Mesendoderm (in vitro differentiated cells): Measurements from ENCODE around the gene KLC1.

Source experiments
- DNase-seq: peaks from one replicate; pipeline ENCODE4 v3.0.0; 2013
- H2AK5ac ChIP-seq: 2 replicates; pipeline ENCODE4 v1.6.1; 2013; ENCODE audit warnings: low read length, inconsistent platforms
- H2BK120ac ChIP-seq: 2 replicates; pipeline ENCODE4 v1.6.1; 2013; ENCODE audit warnings: low read depth, mild to moderate bottlenecking, low read length, moderate library complexity, mixed read lengths
- H2BK15ac ChIP-seq: replicated peaks from 2 replicates; pipeline ENCODE4 v1.6.1; 2013; ENCODE audit warnings: low read depth, mild to moderate bottlenecking, moderate library complexity
- H2BK5ac ChIP-seq: 2 replicates; pipeline ENCODE4 v1.6.1; 2013; ENCODE audit warnings: low read length, inconsistent platforms
- H3K18ac ChIP-seq: 2 replicates; pipeline ENCODE4 v1.6.1; 2013; ENCODE audit warnings: mild to moderate bottlenecking, low read length, mixed read lengths
- H3K23ac ChIP-seq: one replicate; pipeline ENCODE4 v1.6.1; 2013; ENCODE audit warnings: low read length
- H3K27ac ChIP-seq: 2 replicates; pipeline ENCODE4 v1.5.1; 2013; ENCODE audit warnings: low read depth, mild to moderate bottlenecking, inconsistent platforms, low read length, moderate library complexity
- H3K27me3 ChIP-seq: 2 replicates; pipeline ENCODE4 v1.6.1; 2013; ENCODE audit warnings: low read length, control low read depth, mild to moderate bottlenecking, inconsistent platforms; ENCODE audit not compliant: insufficient read depth, poor library complexity
- H3K36me3 ChIP-seq: 2 replicates; pipeline ENCODE4 v1.6.1; 2013; ENCODE audit warnings: low read length, inconsistent platforms; ENCODE audit not compliant: control insufficient read depth, insufficient read depth
- H3K4ac ChIP-seq: one replicate; pipeline ENCODE4 v1.6.1; 2013; ENCODE audit warnings: low read depth, mild to moderate bottlenecking, low read length, moderate library complexity
- H3K4me1 ChIP-seq: 2 replicates; pipeline ENCODE4 v1.6.1; 2013; ENCODE audit warnings: low read depth, low read length, inconsistent platforms; ENCODE audit not compliant: control insufficient read depth
- H3K4me2 ChIP-seq: 2 replicates; pipeline ENCODE4 v1.6.1; 2013; ENCODE audit warnings: low read length
- H3K4me3 ChIP-seq: 2 replicates; pipeline ENCODE4 v1.5.1; 2013; ENCODE audit warnings: mild to moderate bottlenecking, low read length
- H3K56ac ChIP-seq: one replicate; pipeline ENCODE4 v1.6.1; 2013; ENCODE audit warnings: low read length
- H3K79me1 ChIP-seq: 2 replicates; pipeline ENCODE4 v1.6.1; 2013; ENCODE audit warnings: low read length, inconsistent platforms
- H3K79me2 ChIP-seq: 2 replicates; pipeline ENCODE4 v1.6.1; 2013; ENCODE audit warnings: mild to moderate bottlenecking, low read length; ENCODE audit not compliant: control insufficient read depth, insufficient read depth
- H3K9ac ChIP-seq: 2 replicates; pipeline ENCODE4 v1.6.1; 2013; ENCODE audit warnings: low read length, inconsistent platforms
- H4K5ac ChIP-seq: one replicate; pipeline ENCODE4 v1.6.1; 2013; ENCODE audit warnings: low read length
- H4K8ac ChIP-seq: one replicate; pipeline ENCODE4 v1.6.1; 2013; ENCODE audit warnings: low read depth, mild to moderate bottlenecking, control low read depth, low read length, moderate library complexity
- WGBS: extraction: QIAGEN DNeasy Blood & Tissue Kit; methylation state at CpG from one replicate; pipeline ENCODE4 v1.1.7; 2013; ENCODE audit warnings: low lambda C conversion rate, missing lambda C conversion rate; ENCODE audit not compliant: insufficient coverage; ENCODE audit errors: extremely low coverage; 5-methylcytosine and 5-hydroxymethylcytosine counted together

KLC1 gene

GRCh38 chr14:103705118-103705503 lies 76.1 kb downstream of the KLC1 start:
- Histone ChIP-seq H2BK15ac (no peak overlapping the region), H4K8ac (no peak overlapping the region), H3K56ac (no peak overlapping the region), H3K18ac (no peak overlapping the region), H4K5ac (no peak overlapping the region), H3K4ac (no peak overlapping the region), H3K27me3 (no peaks in the 10 kb centered on the region), H3K4me1 (no peaks in the 10 kb centered on the region), H3K79me2 (no peaks in the 10 kb centered on the region), H3K36me3 (peaks cover 11% of the 10 kb centered on the region), H3K9ac (no peak overlapping the region), H2BK120ac (no peak overlapping the region), H3K23ac (no peak overlapping the region), H3K4me2 (no peak overlapping the region), H3K4me3 (no peak overlapping the region), H2AK5ac (no peak overlapping the region), H3K79me1 (no peaks in the 10 kb centered on the region), H3K27ac (no peak overlapping the region), H2BK5ac (no peak overlapping the region)
- DNase-seq = no peak
- no CpG with 5 or more reads among the region's 15 CpGs for WGBS

- H2AK5ac ChIP-seq = no peak overlapping the region
- no peak for DNase-seq
- H3K23ac ChIP-seq = no peak overlapping the region
These were observed 76.7 kb downstream of the KLC1 start for GRCh38 chr14:103705504-103706284.

GRCh38 chr14:103706551-103707328 lies 77.7 kb downstream of the KLC1 start:
- no peak overlapping the region for H4K8ac ChIP-seq
- WGBS = no CpG with 5 or more reads among the region's 41 CpGs
- no peak overlapping the region for H4K5ac ChIP-seq
- H3K4me2 ChIP-seq = no peak overlapping the region
- no peak overlapping the region for H3K23ac ChIP-seq
- H3K9ac ChIP-seq = no peak overlapping the region
- H3K18ac ChIP-seq = no peak overlapping the region
- no peak overlapping the region for H2BK120ac ChIP-seq
- no peaks in the 10 kb centered on the region for H3K79me2 ChIP-seq
- H2BK15ac ChIP-seq = no peak overlapping the region
- no peak overlapping the region for H3K56ac ChIP-seq
- peaks cover 11% of the 10 kb centered on the region for H3K36me3 ChIP-seq
- no peaks in the 10 kb centered on the region for H3K79me1 ChIP-seq
- no peak for DNase-seq
- H3K4ac ChIP-seq = no peak overlapping the region
- H3K4me1 ChIP-seq = peaks cover 3% of the 10 kb centered on the region
- H2BK5ac ChIP-seq = no peak overlapping the region
- H2AK5ac ChIP-seq = no peak overlapping the region
- no peaks in the 10 kb centered on the region for H3K27me3 ChIP-seq
- no peak overlapping the region for H3K27ac ChIP-seq
- H3K4me3 ChIP-seq = no peak overlapping the region

More at GRCh38 chr14:103705504-103706284, 76.7 kb downstream of the KLC1 start:
- Histone ChIP-seq H3K4me1 (no peaks in the 10 kb centered on the region), H3K79me1 (no peaks in the 10 kb centered on the region), H2BK15ac (no peak overlapping the region), H3K18ac (no peak overlapping the region), H3K27ac (no peak overlapping the region), H3K4ac (no peak overlapping the region), H4K5ac (no peak overlapping the region), H3K36me3 (peaks cover 11% of the 10 kb centered on the region), H4K8ac (no peak overlapping the region), H3K4me2 (no peak overlapping the region), H3K27me3 (no peaks in the 10 kb centered on the region), H2BK120ac (no peak overlapping the region), H2BK5ac (no peak overlapping the region), H3K79me2 (no peaks in the 10 kb centered on the region), H3K9ac (no peak overlapping the region), H3K4me3 (no peak overlapping the region), H3K56ac (no peak overlapping the region)
- WGBS = no CpG with 5 or more reads among the region's 28 CpGs

- H3K23ac ChIP-seq = no peak overlapping the region
- no peak overlapping the region for H4K8ac ChIP-seq
- H3K4ac ChIP-seq = no peak overlapping the region
- H3K79me2 ChIP-seq = no peaks in the 10 kb centered on the region
- H2AK5ac ChIP-seq = no peak overlapping the region
- no peak overlapping the region for H3K4me3 ChIP-seq
- no peaks in the 10 kb centered on the region for H3K27me3 ChIP-seq
- H3K9ac ChIP-seq = no peak overlapping the region
- H4K5ac ChIP-seq = no peak overlapping the region
- no CpG with 5 or more reads among the region's 29 CpGs for WGBS
- no peak for DNase-seq
- H3K27ac ChIP-seq = no peak overlapping the region
- H3K79me1 ChIP-seq = peaks cover 2% of the 10 kb centered on the region
- no peak overlapping the region for H3K56ac ChIP-seq
- H3K36me3 ChIP-seq = peaks cover 11% of the 10 kb centered on the region
- H2BK5ac ChIP-seq = no peak overlapping the region
- H3K18ac ChIP-seq = no peak overlapping the region
- peaks cover 3% of the 10 kb centered on the region for H3K4me1 ChIP-seq
- no peak overlapping the region for H3K4me2 ChIP-seq
- no peak overlapping the region for H2BK15ac ChIP-seq
- no peak overlapping the region for H2BK120ac ChIP-seq
These were observed 78.6 kb downstream of the KLC1 start for GRCh38 chr14:103707329-103708263.

- no CpG with 5 or more reads among the region's 18 CpGs for whole genome bisulfite sequencing
- peaks cover 3% of the 10 kb centered on the region for H3K4me1 ChIP-seq
- H3K9ac ChIP-seq = no peak overlapping the region
- no peak overlapping the region for H3K18ac ChIP-seq
- no peak overlapping the region for H2BK120ac ChIP-seq
- no peak overlapping the region for H4K5ac ChIP-seq
- H2AK5ac ChIP-seq = no peak overlapping the region
- no peak for DNase-seq
- peaks cover 5% of the 10 kb centered on the region for H3K79me1 ChIP-seq
- no peaks in the 10 kb centered on the region for H3K27me3 ChIP-seq
- no peak overlapping the region for H2BK5ac ChIP-seq
- H3K56ac ChIP-seq = no peak overlapping the region
- no peak overlapping the region for H3K4me2 ChIP-seq
- no peak overlapping the region for H4K8ac ChIP-seq
- peaks cover 7% of the 10 kb centered on the region for H3K36me3 ChIP-seq
- H3K27ac ChIP-seq = no peak overlapping the region
- no peak overlapping the region for H3K23ac ChIP-seq
- H3K79me2 ChIP-seq = peaks cover 2% of the 10 kb centered on the region
- no peak overlapping the region for H3K4me3 ChIP-seq
- H3K4ac ChIP-seq = no peak overlapping the region
- no peak overlapping the region for H2BK15ac ChIP-seq
These were observed 79.8 kb downstream of the KLC1 start for GRCh38 chr14:103708750-103709187.
